ENCODE results near the gene AOPEP.

AOPEP gene

GRCh38 chr9:95107976-95108375 lies 381.5 kb downstream of the AOPEP start:
- DNase-seq, result no peak

- DNase-seq, result no peak
Measured at GRCh38 chr9:95108777-95109176, 382.3 kb downstream of the AOPEP start.

- DNase-seq, result no peak
Measured at GRCh38 chr9:95109456-95109855, 383.0 kb downstream of the AOPEP start.

- no peak for DNase-seq
Measured at GRCh38 chr9:95110921-95111525, 384.5 kb downstream of the AOPEP start.

GRCh38 chr9:95111716-95112115 lies 385.2 kb downstream of the AOPEP start:
- DNase-seq, result no peak

- DNase-seq, result no peak
Measured at GRCh38 chr9:95112436-95113280, 386.2 kb downstream of the AOPEP start.

- DNase-seq, result no peak
Measured at GRCh38 chr9:95115104-95115503, 388.6 kb downstream of the AOPEP start.

- no peak for DNase-seq
Measured at GRCh38 chr9:95116002-95116807, 389.7 kb downstream of the AOPEP start.

GRCh38 chr9:95116808-95117204 lies 390.3 kb downstream of the AOPEP start:
- DNase-seq, result no peak

- no peak for DNase-seq
Measured at GRCh38 chr9:95118596-95118995, 392.1 kb downstream of the AOPEP start.

GRCh38 chr9:95120781-95121370 lies 394.4 kb downstream of the AOPEP start:
- DNase-seq, result no peak

GRCh38 chr9:95124582-95125367 lies 398.3 kb downstream of the AOPEP start:
- DNase-seq, result no peak

GRCh38 chr9:95125652-95126051 lies 399.2 kb downstream of the AOPEP start:
- no peak for DNase-seq

- no peak for DNase-seq
Measured at GRCh38 chr9:95126739-95127138, 400.2 kb downstream of the AOPEP start.

GRCh38 chr9:95127249-95128176 lies 401.0 kb downstream of the AOPEP start:
- no peak for DNase-seq

- DNase-seq, result no peak
Measured at GRCh38 chr9:95128177-95128524, 401.7 kb downstream of the AOPEP start.

- DNase-seq, result no peak
Measured at GRCh38 chr9:95129476-95130291, 403.2 kb downstream of the AOPEP start.

- no peak for DNase-seq
Measured at GRCh38 chr9:95130484-95130883, 404.0 kb downstream of the AOPEP start.

GRCh38 chr9:95131023-95131943 lies 404.8 kb downstream of the AOPEP start:
- DNase-seq, result no peak
